Activated T-helper 1 cell treated with anti-CD3 and anti-CD28 coated beads, Interleukin-2, amount 50 U/mL, for 16 hours (primary cell): ENCODE measurements around the gene SLFN12.
"Not testable (repeated sequence)": the region's sequence is repeated elsewhere in the genome, so short reads cannot be mapped to it uniquely, and the experiment has no call there.

Source experiments
- DNase-seq, 2 donors: peaks; one replicate each; pipeline ENCODE4 v3.0.0-alpha.2; 2020; ENCODE audit warnings: low read depth in 1 of 2, low spot score in 1 of 2

The SLFN12 gene

GRCh38 chr17:35432176-35433074, at the start of gene SLFN12:
TSS of gene SLFN12 (minus strand) at chr17:35432500. CDS start at chr17:35423028, 9,472 bp downstream.
- DNase-seq: no peak

- DNase-seq: no peak
Measured at GRCh38 chr17:35479271-35479670, 47.0 kb upstream of the SLFN12 start.

GRCh38 chr17:35477248-35477647, 44.9 kb upstream of the SLFN12 start:
- no peak for DNase-seq

GRCh38 chr17:35476283-35476820, 44.1 kb upstream of the SLFN12 start:
- DNase-seq: no peak

GRCh38 chr17:35468475-35468874, 36.2 kb upstream of the SLFN12 start:
- no peak for DNase-seq

GRCh38 chr17:35467824-35468223, 35.5 kb upstream of the SLFN12 start:
- no peak for DNase-seq

- DNase-seq: peak; percentile 37 to 45
Measured at GRCh38 chr17:35460354-35460851, 28.1 kb upstream of the SLFN12 start.

- not testable (repeated sequence) for DNase-seq
Measured at GRCh38 chr17:35454035-35454434, 21.7 kb upstream of the SLFN12 start.

GRCh38 chr17:35453171-35453570, 20.9 kb upstream of the SLFN12 start:
- DNase-seq: no peak

- no peak for DNase-seq
Measured at GRCh38 chr17:35449371-35449931, 17.2 kb upstream of the SLFN12 start.

GRCh38 chr17:35448899-35449227, 16.6 kb upstream of the SLFN12 start:
- DNase-seq: no peak

GRCh38 chr17:35448214-35448898, 16.1 kb upstream of the SLFN12 start, which contains the start of gene SLFN13:
TSS of gene SLFN13 (minus strand) at chr17:35448766. CDS start at chr17:35445680, 3,086 bp downstream.
- peak; percentile 58 to 76 for DNase-seq

- DNase-seq: no peak
Measured at GRCh38 chr17:35447499-35447898, 15.2 kb upstream of the SLFN12 start.

- DNase-seq: no peak
Measured at GRCh38 chr17:35438433-35438832, 6.1 kb upstream of the SLFN12 start.

GRCh38 chr17:35433075-35433894, 985 bp upstream of the SLFN12 start:
- peak; percentile 35 to 41 for DNase-seq

GRCh38 chr17:35429702-35430101, 2.6 kb downstream of the SLFN12 start:
- no peak for DNase-seq

GRCh38 chr17:35428229-35428628, 4.1 kb downstream of the SLFN12 start:
- DNase-seq: no peak

GRCh38 chr17:35423761-35424160, 8.5 kb downstream of the SLFN12 start:
- no peak for DNase-seq

- not testable (repeated sequence) for DNase-seq
Measured at GRCh38 chr17:35421069-35421468, 11.2 kb downstream of the SLFN12 start.

GRCh38 chr17:35416659-35417058, 15.6 kb downstream of the SLFN12 start:
- no peak for DNase-seq

GRCh38 chr17:35414707-35415106, 17.6 kb downstream of the SLFN12 start:
- not testable (repeated sequence) for DNase-seq
